ENCODE measurements around the gene EPM2A. TPM values are rescaled to one million over a fixed set of nuclear protein-coding genes. Genes with fewer than 3 reads are reported as not detected.

The EPM2A gene
- total and polyA plus RNA-seq, 2 donors (not counting 3 experiments of a cell fraction or from before 2014, with no cell fraction given) = 3.1 to 4.8 TPM

DNA sequence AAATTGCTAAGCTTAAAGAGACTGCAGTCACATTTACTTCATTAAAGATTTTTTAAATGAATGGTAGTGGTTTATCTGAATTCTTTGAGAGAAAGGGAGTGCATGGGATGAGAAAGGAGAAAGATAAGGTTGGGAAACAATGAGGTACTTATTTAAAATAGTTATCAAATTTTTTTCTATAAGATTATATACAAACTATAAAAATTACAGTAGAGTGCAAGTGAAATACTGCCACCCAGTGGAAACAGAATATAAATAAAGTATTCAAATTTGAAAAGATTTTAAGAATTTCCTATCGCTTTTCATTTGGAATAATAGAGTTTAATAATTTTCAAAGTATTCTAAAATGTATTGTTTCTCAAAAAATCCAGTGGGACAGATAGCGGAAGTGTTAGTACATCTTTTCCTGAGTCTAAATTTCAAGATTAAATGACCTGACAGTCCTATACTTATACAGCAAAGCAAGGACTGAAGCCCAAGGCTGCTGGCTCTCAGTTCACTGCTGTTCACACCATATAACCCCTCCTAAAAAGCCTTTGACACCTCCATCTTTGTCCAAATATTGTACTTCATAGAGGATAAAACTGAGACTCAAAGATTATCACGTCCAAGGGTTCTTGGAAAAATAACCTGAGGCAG is 31.1 kb downstream of the EPM2A start:
- Histone ChIP-seq H3K4me1 (ENCODE audit: control insufficient read depth, extremely low read depth, insufficient read depth, low read length) (peaks cover 30% of the 10 kb centered on the region), H3K27me3 (ENCODE audit: control insufficient read depth in 2 of 2, insufficient read depth in 2 of 2, low read length in 2 of 2) (no peaks in the 10 kb centered on the region), H3K4me3 (replicated peaks in 1 of 3; ENCODE audit: insufficient read depth in 1 of 3, low read depth in 1 of 3, low read length in 3 of 3) (no peak overlapping the region), H2AFZ (ENCODE audit: low read depth, low read length) (no peak overlapping the region), H3K36me3 (ENCODE audit: control insufficient read depth in 2 of 2, extremely low read depth in 1 of 2, insufficient read depth in 2 of 2, low read length in 2 of 2) (no peaks in the 10 kb centered on the region), H3K4me2 (ENCODE audit: insufficient read depth, low read length) (no peak overlapping the region), H3K9ac (replicated peaks; ENCODE audit: extremely low read depth, insufficient read depth, low read length) (peak overlapping the region; percentile 28), H3K79me2 (ENCODE audit: control insufficient read depth, insufficient read depth, low read length) (no peaks in the 10 kb centered on the region), H3K9me1 (replicated peaks; ENCODE audit: control insufficient read depth, extremely low read depth, insufficient read depth, low read length) (no peaks in the 10 kb centered on the region), H3K9me3 (replicated peaks; ENCODE audit: control insufficient read depth, insufficient read depth, low read length) (no peaks in the 10 kb centered on the region), H3K27ac (ENCODE audit: insufficient read depth, low read depth, low read length) (no peak overlapping the region), H4K20me1 (replicated peaks; ENCODE audit: control insufficient read depth, extremely low read depth, insufficient read depth, low read length) (no peaks in the 10 kb centered on the region)
- TF ChIP-seq, protein P1, sequence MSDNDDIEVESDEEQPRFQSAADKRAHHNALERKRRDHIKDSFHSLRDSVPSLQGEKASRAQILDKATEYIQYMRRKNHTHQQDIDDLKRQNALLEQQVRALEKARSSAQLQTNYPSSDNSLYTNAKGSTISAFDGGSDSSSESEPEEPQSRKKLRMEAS (IDR thresholded peaks at IDR 0.05; ENCODE audit: insufficient read depth, insufficient read length) = no peak
- no peak for TF ChIP-seq POLR2AphosphoS5 (IDR thresholded peaks at IDR 0.05; ENCODE audit: insufficient read depth, low read depth, low read length)
- TF ChIP-seq FOS (IDR thresholded peaks at IDR 0.05; ENCODE audit: borderline replicate concordance, insufficient read depth, low read length) = no peak
- TF ChIP-seq, protein P2, sequence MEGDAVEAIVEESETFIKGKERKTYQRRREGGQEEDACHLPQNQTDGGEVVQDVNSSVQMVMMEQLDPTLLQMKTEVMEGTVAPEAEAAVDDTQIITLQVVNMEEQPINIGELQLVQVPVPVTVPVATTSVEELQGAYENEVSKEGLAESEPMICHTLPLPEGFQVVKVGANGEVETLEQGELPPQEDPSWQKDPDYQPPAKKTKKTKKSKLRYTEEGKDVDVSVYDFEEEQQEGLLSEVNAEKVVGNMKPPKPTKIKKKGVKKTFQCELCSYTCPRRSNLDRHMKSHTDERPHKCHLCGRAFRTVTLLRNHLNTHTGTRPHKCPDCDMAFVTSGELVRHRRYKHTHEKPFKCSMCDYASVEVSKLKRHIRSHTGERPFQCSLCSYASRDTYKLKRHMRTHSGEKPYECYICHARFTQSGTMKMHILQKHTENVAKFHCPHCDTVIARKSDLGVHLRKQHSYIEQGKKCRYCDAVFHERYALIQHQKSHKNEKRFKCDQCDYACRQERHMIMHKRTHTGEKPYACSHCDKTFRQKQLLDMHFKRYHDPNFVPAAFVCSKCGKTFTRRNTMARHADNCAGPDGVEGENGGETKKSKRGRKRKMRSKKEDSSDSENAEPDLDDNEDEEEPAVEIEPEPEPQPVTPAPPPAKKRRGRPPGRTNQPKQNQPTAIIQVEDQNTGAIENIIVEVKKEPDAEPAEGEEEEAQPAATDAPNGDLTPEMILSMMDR (IDR thresholded peaks at IDR 0.05; ENCODE audit: extremely low read depth in 1 of 2, insufficient read depth in 1 of 2, low read depth in 1 of 2, low read length in 2 of 2) = peak; percentile 13 to 20
- TF ChIP-seq JUN (IDR thresholded peaks at IDR 0.05; ENCODE audit: borderline replicate concordance, insufficient read depth, insufficient read length, low read depth) = no peak
- BruUV-seq (replicated peaks) = no TSS peak
- dilution Hi-C loops (cut with MboI; ENCODE audit: extremely low pct_ligation_motif_present, low sequenced_read_pairs) (no loop called here), intact Hi-C loops (cut with micrococcal nuclease) (loop anchor here (1.0 to 10.0 kb wide), 4 partner anchors 70 to 1117 kb away; no protein-coding TSS in a partner anchor)
- CTCF ChIA-PET = interaction anchor here (0.7 to 2.4 kb wide), 41 partner anchors 8 to 1119 kb away, joined by 3 to 83 read pairs (median 4); partner anchors contain the start of genes EPM2A and FBXO30
- no peak for FAIRE-seq
- DNase-seq (ENCODE audit: low read depth, low spot score) = peak; percentile 54
- POLR2A ChIA-PET = interaction anchor here (1.2 kb wide), 1 partner anchor 110 kb away, joined by 3 read pairs; the partner anchor contains the start of gene FBXO30
